Transverse colon (tissue), 4 donors: ENCODE measurements around the gene AADACL3. TPM values are rescaled to one million over a fixed set of nuclear protein-coding genes. Genes with fewer than 3 reads are reported as not detected.

Experiments used
- DNase-seq: peaks from one replicate; pipeline ENCODE4 v3.0.0-alpha.2; 2019
- H3K27ac ChIP-seq, 4 donors: fragments of 200-600 bp; sonication (generic); 2 replicates each; pipeline ENCODE4 v1.5.1; 2016 to 2018; ENCODE audit warnings: inconsistent platforms in 4 of 4
- H3K27me3 ChIP-seq: fragments of 200-600 bp; sonication (generic); 2 replicates; pipeline ENCODE4 v1.5.1; 2017; ENCODE audit warnings: inconsistent platforms
- H3K36me3 ChIP-seq, 4 donors: fragments of 200-600 bp; sonication (generic); 2 replicates each; pipeline ENCODE4 v1.5.1; 2017 to 2019; ENCODE audit warnings: inconsistent platforms in 4 of 4
- H3K4me1 ChIP-seq, 4 donors: fragments of 200-600 bp; sonication (generic); 2 replicates each; pipeline ENCODE4 v1.5.1; 2017 to 2020; ENCODE audit warnings: inconsistent platforms in 4 of 4
- H3K4me3 ChIP-seq, 4 donors: fragments of 200-600 bp; sonication (generic); 1 replicate in 1 of 4; 2 replicates in 3 of 4; pipeline versions ENCODE4 v1.5.1 to v1.6.1; 2017 to 2019; ENCODE audit warnings: inconsistent platforms in 4 of 4
- H3K9me3 ChIP-seq, 2 donors: fragments of 200-600 bp; sonication (generic); 2 replicates each; pipeline ENCODE4 v1.5.1; 2017 to 2019; ENCODE audit warnings: inconsistent platforms in 2 of 2
- CTCF ChIP-seq, 5 experiments: fragments of 200-600 bp in 3 of 5; fragments of 450-650 bp in 2 of 5; sonication (generic) in 3 of 5; IDR thresholded peaks; 1 replicate in 2 of 5; 2 replicates in 3 of 5; pipeline ENCODE4 v1.5.1; 2016 to 2017; ENCODE audit warnings: antibody characterized with exemption in 5 of 5, inconsistent platforms in 3 of 5, mild to moderate bottlenecking in 2 of 5, moderate library complexity in 1 of 5
- EP300 ChIP-seq: sonication (generic); formaldehyde crosslinking; IDR thresholded peaks from one replicate; pipeline ENCODE4 v1.6.1; 2017; ENCODE audit warnings: antibody characterized with exemption, low read depth
- POLR2A ChIP-seq: fragments of 450-650 bp; IDR thresholded peaks from one replicate; pipeline ENCODE4 v1.6.1; 2016; ENCODE audit warnings: antibody characterized with exemption, mild to moderate bottlenecking, moderate library complexity
- POLR2AphosphoS5 ChIP-seq, 3 donors: sonication (generic); formaldehyde crosslinking; IDR thresholded peaks; one replicate each; pipeline ENCODE4 v1.6.1; 2016; ENCODE audit warnings: antibody characterized with exemption in 3 of 3
- WGBS, 2 donors: methylation state at CpG; one replicate each; pipeline ENCODE4 v1.1.5; 2018; ENCODE audit warnings: low coverage in 1 of 2; 5-methylcytosine and 5-hydroxymethylcytosine counted together
- in situ Hi-C, 4 donors: fragments of 200-750 bp; cut with MboI; loops; one replicate each; pipeline versions ENCODE4 v1.15.0 to v1.15.1; 2017; ENCODE audit warnings: low sequenced_read_pairs in 3 of 4, low pct_ligation_motif_present in 1 of 4, low pct_unique_long_range_greater_than_20kb in 1 of 4
- intact Hi-C: fragments of 100-400 bp; cut with DNase I; formaldehyde crosslinking; loops from one replicate; pipeline ENCODE4 v1.15.1; 2023; ENCODE audit warnings: low total_unique reads
- total RNA-seq, 4 donors: library from RNA; depleted of rRNA; stranded (reverse); fragments of >200 nt; gene quantifications; one replicate each; pipeline ENCODE4 v1.1.0, GENCODE V29; 2016

Gene AADACL3
- total RNA-seq, 4 donors from 2014 or later = not detected

- no peak for DNase-seq
- Histone ChIP-seq H3K9me3 (no peaks in the 10 kb centered on the region), H3K4me1 (no peaks in the 10 kb centered on the region), H3K4me3 (no peak overlapping the region), H3K27ac (no peak overlapping the region), H3K27me3 (no peaks in the 10 kb centered on the region), H3K36me3 (no peaks in the 10 kb centered on the region)
- intact Hi-C loops = no loop called here
- TF ChIP-seq POLR2AphosphoS5 (IDR thresholded peaks at IDR 0.05) (no peak), POLR2A (no peak), EP300 (no peak), CTCF (IDR thresholded peaks at IDR 0.05) (no peak)
- 80% methylated on average over 5 of the region's 5 CpGs; no CpG with 5 or more reads in 1 of the 2 donors for WGBS, 2 donors
- in situ Hi-C loops = no loop called here
Observed at GRCh38 chr1:12761781-12762180, 45.9 kb downstream of the AADACL3 start.

DNA sequence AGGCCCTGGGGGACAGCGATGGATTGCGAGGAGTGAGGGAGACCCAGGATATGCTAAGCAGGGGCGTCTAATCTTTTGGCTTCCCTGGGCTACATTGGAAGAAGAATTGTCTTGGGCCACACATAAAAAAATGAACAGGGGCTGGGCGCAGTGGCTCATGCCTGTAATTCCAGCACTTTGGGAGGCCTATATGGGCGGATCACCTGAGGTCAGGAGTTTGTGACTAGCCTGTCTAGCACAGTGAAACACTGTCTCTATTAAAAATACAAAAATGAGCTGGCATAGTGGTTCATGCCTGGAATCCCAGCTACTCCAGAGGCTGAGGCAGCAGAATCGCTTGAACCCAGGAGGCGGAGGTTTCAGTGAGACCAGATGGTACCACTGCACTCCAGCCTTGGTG lies 46.9 kb downstream of the AADACL3 start:
- no peak for DNase-seq
- intact Hi-C loops = no loop called here
- in situ Hi-C loops = no loop called here
- no peak for TF ChIP-seq EP300
- no peak for TF ChIP-seq POLR2A
- no peak for TF ChIP-seq CTCF (IDR thresholded peaks at IDR 0.05)
- no peak for TF ChIP-seq POLR2AphosphoS5 (IDR thresholded peaks at IDR 0.05)
- Histone ChIP-seq H3K4me1 (no peaks in the 10 kb centered on the region), H3K27ac (no peak overlapping the region), H3K36me3 (no peaks in the 10 kb centered on the region), H3K27me3 (no peaks in the 10 kb centered on the region), H3K4me3 (no peak overlapping the region), H3K9me3 (no peaks in the 10 kb centered on the region)
- 87% methylated on average over 7 of the region's 7 CpGs; no CpG with 5 or more reads in 1 of the 2 donors for WGBS, 2 donors

DNA sequence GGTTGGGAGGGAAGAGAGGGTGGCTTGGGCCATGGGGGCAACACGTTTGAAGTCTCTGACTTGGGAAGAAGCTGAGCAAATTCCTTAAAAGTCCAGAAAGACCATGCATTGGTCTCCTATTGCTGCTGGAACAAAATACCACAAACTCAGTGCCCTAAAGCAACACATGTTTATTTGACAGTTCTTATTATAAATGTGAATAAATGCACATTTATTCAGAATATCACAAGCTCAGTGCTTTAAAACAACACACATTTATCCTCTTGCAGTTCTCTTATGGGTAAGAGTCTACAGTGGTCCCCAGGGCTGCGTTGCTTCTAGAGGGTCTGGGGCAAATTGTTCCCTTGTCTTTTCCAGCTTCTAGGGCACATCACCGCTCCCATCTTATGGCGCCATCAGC lies 47.6 kb downstream of the AADACL3 start:
- in situ Hi-C loops = no loop called here
- 74 to 77% methylated on average over 3 to 4 of the region's 4 CpGs for WGBS, 2 donors

GRCh38 chr1:12764016-12764415 lies 48.1 kb downstream of the AADACL3 start:
- Histone ChIP-seq H3K4me1 (no peaks in the 10 kb centered on the region), H3K4me3 (no peak overlapping the region), H3K27me3 (no peaks in the 10 kb centered on the region), H3K36me3 (no peaks in the 10 kb centered on the region), H3K9me3 (no peaks in the 10 kb centered on the region), H3K27ac (no peak overlapping the region)
- in situ Hi-C loops = no loop called here
- intact Hi-C loops = no loop called here
- 67 to 70% methylated on average over 1 to 5 of the region's 5 CpGs for WGBS, 2 donors
- DNase-seq = no peak
- no peak for TF ChIP-seq EP300
- TF ChIP-seq POLR2A = no peak
- no peak for TF ChIP-seq CTCF (IDR thresholded peaks at IDR 0.05)
- TF ChIP-seq POLR2AphosphoS5 (IDR thresholded peaks at IDR 0.05) = no peak

More for the DNA sequence above, 47.6 kb downstream of the AADACL3 start:
- Histone ChIP-seq H3K27me3 (no peaks in the 10 kb centered on the region), H3K4me3 (no peak overlapping the region), H3K4me1 (no peaks in the 10 kb centered on the region), H3K9me3 (no peaks in the 10 kb centered on the region), H3K27ac (no peak overlapping the region), H3K36me3 (no peaks in the 10 kb centered on the region)
- DNase-seq = no peak
- TF ChIP-seq POLR2A (no peak), EP300 (no peak), POLR2AphosphoS5 (IDR thresholded peaks at IDR 0.05) (no peak), CTCF (IDR thresholded peaks at IDR 0.05) (no peak)
- intact Hi-C loops = no loop called here
